Trophoblast cell (in vitro differentiated cells and primary cell): ENCODE measurements around the gene ARL8A.

Experiments
- DNase-seq, 2 donors: peaks; one replicate each; pipeline ENCODE4 v3.0.0-alpha.2; 2016
- H2AFZ ChIP-seq: 2 replicates; pipeline ENCODE4 v1.6.1; 2013; ENCODE audit warnings: low read length, moderate library complexity, mild to moderate bottlenecking; ENCODE audit not compliant: insufficient read depth, poor library complexity
- H2AK5ac ChIP-seq: 2 replicates; pipeline ENCODE4 v1.6.1; 2013; ENCODE audit warnings: mild to moderate bottlenecking, low read length
- H2BK120ac ChIP-seq: 2 replicates; pipeline ENCODE4 v1.6.1; 2013; ENCODE audit warnings: low read length, mild to moderate bottlenecking, moderate library complexity; ENCODE audit not compliant: insufficient read depth, poor library complexity
- H2BK12ac ChIP-seq: 2 replicates; pipeline ENCODE4 v1.6.1; 2013; ENCODE audit warnings: mild to moderate bottlenecking, low read length, moderate library complexity
- H2BK5ac ChIP-seq: 2 replicates; pipeline ENCODE4 v1.6.1; 2013; ENCODE audit warnings: low read length, low read depth, moderate library complexity, mild to moderate bottlenecking; ENCODE audit not compliant: poor library complexity
- H3K14ac ChIP-seq: 2 replicates; pipeline ENCODE4 v1.6.1; 2013; ENCODE audit warnings: mild to moderate bottlenecking, low read length
- H3K18ac ChIP-seq: 2 replicates; pipeline ENCODE4 v1.6.1; 2013; ENCODE audit warnings: mild to moderate bottlenecking, low read length
- H3K23ac ChIP-seq: 2 replicates; pipeline ENCODE4 v1.6.1; 2013; ENCODE audit warnings: low read length
- H3K27ac ChIP-seq: 2 replicates; pipeline ENCODE4 v1.5.1; 2013; ENCODE audit warnings: low read depth, mild to moderate bottlenecking, inconsistent platforms, low read length, moderate library complexity
- H3K27me3 ChIP-seq: 2 replicates; pipeline ENCODE4 v1.6.1; 2013; ENCODE audit warnings: inconsistent platforms, mild to moderate bottlenecking, low read length, moderate library complexity; ENCODE audit not compliant: insufficient read depth
- H3K36me3 ChIP-seq, 2 experiments: 1 replicate in 1 of 2; 2 replicates in 1 of 2; pipeline ENCODE4 v1.6.1; 2013; ENCODE audit warnings: low read length in 2 of 2, mild to moderate bottlenecking in 2 of 2, moderate library complexity in 1 of 2; ENCODE audit not compliant: insufficient read depth in 2 of 2, control insufficient read depth in 1 of 2
- H3K4ac ChIP-seq: 2 replicates; pipeline ENCODE4 v1.6.1; 2013; ENCODE audit warnings: low read depth, mild to moderate bottlenecking, low read length, moderate library complexity
- H3K4me1 ChIP-seq, 2 experiments: 1 replicate in 1 of 2; 2 replicates in 1 of 2; pipeline ENCODE4 v1.6.1; 2013; ENCODE audit warnings: low read length in 2 of 2, mild to moderate bottlenecking in 2 of 2, moderate library complexity in 1 of 2; ENCODE audit not compliant: insufficient read depth in 2 of 2, control insufficient read depth in 1 of 2
- H3K4me2 ChIP-seq: 2 replicates; pipeline ENCODE4 v1.6.1; 2013; ENCODE audit warnings: inconsistent platforms, mild to moderate bottlenecking, low read length, moderate library complexity
- H3K4me3 ChIP-seq: 2 replicates; pipeline ENCODE4 v1.5.1; 2013; ENCODE audit warnings: mild to moderate bottlenecking, low read depth, low read length, inconsistent platforms
- H3K79me1 ChIP-seq: one replicate; pipeline ENCODE4 v1.6.1; 2013; ENCODE audit warnings: low read length
- H3K79me2 ChIP-seq: 2 replicates; pipeline ENCODE4 v1.6.1; 2013; ENCODE audit warnings: low read length, mild to moderate bottlenecking; ENCODE audit not compliant: control insufficient read depth, insufficient read depth, poor library complexity
- H3K9ac ChIP-seq: 2 replicates; pipeline ENCODE4 v1.6.1; 2013; ENCODE audit warnings: mild to moderate bottlenecking, low read length
- H3K9me3 ChIP-seq: 2 replicates; pipeline ENCODE4 v1.6.1; 2013; ENCODE audit warnings: low read depth, mild to moderate bottlenecking, control low read depth, inconsistent platforms, low read length; ENCODE audit not compliant: insufficient read depth
- H4K12ac ChIP-seq: 2 replicates; pipeline ENCODE4 v1.6.1; 2013; ENCODE audit warnings: low read depth, mild to moderate bottlenecking, low read length, moderate library complexity
- H4K8ac ChIP-seq: 2 replicates; pipeline ENCODE4 v1.6.1; 2013; ENCODE audit warnings: low read depth, mild to moderate bottlenecking, low read length, moderate library complexity
- H4K91ac ChIP-seq: one replicate; pipeline ENCODE4 v1.6.1; 2013; ENCODE audit warnings: low read depth, mild to moderate bottlenecking, low read length, moderate library complexity
- WGBS: extraction: QIAGEN DNeasy Blood & Tissue Kit; methylation state at CpG from one replicate; pipeline ENCODE4 v1.1.7; 2013; ENCODE audit warnings: missing lambda C conversion rate; ENCODE audit not compliant: insufficient read length, insufficient coverage; ENCODE audit errors: extremely low coverage; 5-methylcytosine and 5-hydroxymethylcytosine counted together

ARL8A gene

GRCh38 chr1:202173993-202174392 lies 29.5 kb upstream of the ARL8A start:
- Histone ChIP-seq H3K27me3 (no peaks in the 10 kb centered on the region), H3K36me3 (no peaks in the 10 kb centered on the region), H3K4me3 (no peak overlapping the region), H2AFZ (no peak overlapping the region), H3K9ac (no peak overlapping the region), H4K12ac (no peak overlapping the region), H2BK5ac (no peak overlapping the region), H3K18ac (no peak overlapping the region), H3K9me3 (peaks cover 4% of the 10 kb centered on the region), H2BK12ac (no peak overlapping the region), H3K79me1 (no peaks in the 10 kb centered on the region), H3K27ac (no peak overlapping the region), H3K23ac (no peak overlapping the region), H3K4ac (no peak overlapping the region), H2AK5ac (no peak overlapping the region), H3K14ac (no peak overlapping the region), H4K91ac (no peak overlapping the region), H2BK120ac (no peak overlapping the region), H3K4me1 (no peaks in the 10 kb centered on the region), H3K4me2 (no peak overlapping the region), H3K79me2 (no peaks in the 10 kb centered on the region), H4K8ac (no peak overlapping the region)
- no CpG with 5 or more reads among the region's 7 CpGs for WGBS
- no peak for DNase-seq

DNA sequence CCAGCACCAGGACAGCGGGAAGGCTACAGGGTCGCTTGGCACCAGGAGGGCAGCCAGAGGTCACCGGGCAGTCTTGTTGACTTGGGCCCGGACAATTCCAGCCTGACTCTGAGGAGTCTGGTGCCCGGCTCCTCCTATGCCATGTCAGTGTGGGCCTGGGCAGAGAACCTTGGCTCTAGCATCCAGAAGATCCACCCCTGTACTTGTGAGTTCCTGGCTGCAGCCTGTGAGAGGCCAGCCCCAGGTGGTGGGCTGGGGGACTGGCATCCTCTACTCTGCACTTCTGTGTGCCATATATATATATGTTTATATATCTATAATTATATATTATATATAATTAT lies 27.4 kb upstream of the ARL8A start:
- Histone ChIP-seq H3K4ac (no peak overlapping the region), H2BK120ac (no peak overlapping the region), H4K12ac (no peak overlapping the region), H3K9ac (no peak overlapping the region), H3K27me3 (no peaks in the 10 kb centered on the region), H3K4me3 (no peak overlapping the region), H4K8ac (no peak overlapping the region), H2AK5ac (no peak overlapping the region), H3K27ac (no peak overlapping the region), H3K23ac (no peak overlapping the region), H3K36me3 (no peaks in the 10 kb centered on the region), H3K9me3 (no peaks in the 10 kb centered on the region), H3K14ac (no peak overlapping the region), H3K79me2 (no peaks in the 10 kb centered on the region), H3K4me2 (no peak overlapping the region), H4K91ac (no peak overlapping the region), H3K4me1 (no peaks in the 10 kb centered on the region), H2BK5ac (no peak overlapping the region), H2AFZ (no peak overlapping the region), H3K79me1 (no peaks in the 10 kb centered on the region), H2BK12ac (no peak overlapping the region), H3K18ac (no peak overlapping the region)
- DNase-seq, result no peak
- WGBS, result no CpG with 5 or more reads among the region's 5 CpGs

DNA sequence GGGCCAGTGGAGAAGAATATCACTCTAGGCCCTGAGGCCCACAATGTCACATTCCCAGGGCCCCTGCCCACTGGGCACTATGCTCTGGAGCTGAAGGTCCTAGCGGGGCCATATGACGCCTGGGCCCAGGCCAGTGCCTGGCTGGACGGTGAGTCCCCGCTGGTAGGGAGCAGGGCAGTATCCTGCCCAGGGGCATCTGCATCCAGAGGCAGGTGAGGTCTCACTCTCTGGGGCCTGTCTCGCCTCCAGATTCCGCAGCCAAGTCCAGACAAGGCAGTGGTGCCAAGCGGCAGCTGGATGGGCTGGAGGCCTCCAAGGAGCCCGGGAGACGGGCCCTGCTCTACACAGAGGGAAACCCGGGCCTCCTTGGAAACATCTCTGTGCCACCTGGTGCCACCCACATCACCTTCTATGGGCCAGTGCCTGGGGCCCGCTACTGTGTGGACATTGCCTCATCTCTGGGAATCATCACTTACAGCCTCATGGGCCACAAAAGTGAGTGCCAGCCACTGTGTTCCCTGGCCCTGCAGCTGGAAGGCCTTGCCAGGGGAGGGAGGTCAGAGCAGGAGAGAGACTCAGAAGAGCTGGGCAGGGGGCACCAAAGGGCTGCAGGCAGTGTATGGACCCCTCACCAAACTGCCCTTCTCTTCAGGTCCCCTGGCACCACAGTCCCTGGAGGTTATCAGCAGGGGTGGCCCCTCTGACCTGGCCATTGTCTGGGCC lies 26.9 kb upstream of the ARL8A start:
- Histone ChIP-seq H2AFZ (no peak overlapping the region), H3K14ac (no peak overlapping the region), H2BK12ac (no peak overlapping the region), H4K91ac (no peak overlapping the region), H4K12ac (no peak overlapping the region), H3K9ac (no peak overlapping the region), H2AK5ac (no peak overlapping the region), H3K4ac (no peak overlapping the region), H2BK120ac (no peak overlapping the region), H3K36me3 (no peaks in the 10 kb centered on the region), H4K8ac (no peak overlapping the region), H3K27me3 (no peaks in the 10 kb centered on the region), H3K79me2 (no peaks in the 10 kb centered on the region), H2BK5ac (no peak overlapping the region), H3K79me1 (no peaks in the 10 kb centered on the region), H3K23ac (no peak overlapping the region), H3K4me3 (no peak overlapping the region), H3K4me2 (no peak overlapping the region), H3K9me3 (no peaks in the 10 kb centered on the region), H3K18ac (no peak overlapping the region), H3K27ac (no peak overlapping the region), H3K4me1 (peaks cover 0 to 2% of the 10 kb centered on the region in 2 experiments)
- WGBS, result no CpG with 5 or more reads among the region's 11 CpGs
- DNase-seq, result no peak

DNA sequence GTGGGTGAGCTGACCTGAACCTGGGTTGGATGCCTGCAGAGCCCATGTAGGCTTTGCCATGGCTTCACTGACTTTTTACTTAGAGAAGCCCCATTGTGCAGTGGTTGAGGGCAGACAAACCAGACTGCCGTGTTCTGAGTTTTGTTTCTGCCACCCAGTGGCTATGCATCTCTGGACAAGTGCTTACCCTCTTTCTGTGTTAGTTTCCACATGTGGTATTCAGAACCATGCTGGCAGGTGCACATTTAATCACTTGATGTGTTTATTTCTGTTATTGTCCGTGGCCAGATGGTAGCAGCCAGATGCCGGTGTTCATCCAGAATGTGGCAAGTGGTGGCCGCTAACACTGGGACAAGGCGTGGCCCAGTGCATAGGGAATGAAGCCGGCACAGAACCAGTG lies 26.2 kb upstream of the ARL8A start:
- H4K12ac ChIP-seq, result no peak overlapping the region
- no peak overlapping the region for H3K27ac ChIP-seq
- H3K36me3 ChIP-seq, result no peaks in the 10 kb centered on the region
- H4K8ac ChIP-seq, result no peak overlapping the region
- no peaks in the 10 kb centered on the region for H3K79me1 ChIP-seq
- DNase-seq, result no peak
- H2BK120ac ChIP-seq, result no peak overlapping the region
- H3K27me3 ChIP-seq, result no peaks in the 10 kb centered on the region
- H2BK5ac ChIP-seq, result no peak overlapping the region
- H3K9ac ChIP-seq, result no peak overlapping the region
- no peak overlapping the region for H3K4me2 ChIP-seq
- H2AK5ac ChIP-seq, result no peak overlapping the region
- H3K79me2 ChIP-seq, result no peaks in the 10 kb centered on the region
- peaks cover 0 to 4% of the 10 kb centered on the region in 2 experiments for H3K4me1 ChIP-seq
- H4K91ac ChIP-seq, result no peak overlapping the region
- no peak overlapping the region for H3K4me3 ChIP-seq
- no peak overlapping the region for H3K14ac ChIP-seq
- no peak overlapping the region for H3K4ac ChIP-seq
- no peak overlapping the region for H2BK12ac ChIP-seq
- no peak overlapping the region for H2AFZ ChIP-seq
- H3K9me3 ChIP-seq, result no peaks in the 10 kb centered on the region
- H3K23ac ChIP-seq, result no peak overlapping the region
- WGBS, result no CpG with 5 or more reads among the region's 6 CpGs
- no peak overlapping the region for H3K18ac ChIP-seq
